Measurements from ENCODE around the gene MYO1D.

The MYO1D gene

GRCh38 chr17:32813021-32813420, 63.9 kb downstream of the MYO1D start:
- WGBS, 2 donors (ENCODE audit: extremely low coverage in 2 of 2, insufficient read length in 2 of 2, insufficient replicate concordance in 1 of 2), result no CpG with 5 or more reads among the region's 3 CpGs

DNA sequence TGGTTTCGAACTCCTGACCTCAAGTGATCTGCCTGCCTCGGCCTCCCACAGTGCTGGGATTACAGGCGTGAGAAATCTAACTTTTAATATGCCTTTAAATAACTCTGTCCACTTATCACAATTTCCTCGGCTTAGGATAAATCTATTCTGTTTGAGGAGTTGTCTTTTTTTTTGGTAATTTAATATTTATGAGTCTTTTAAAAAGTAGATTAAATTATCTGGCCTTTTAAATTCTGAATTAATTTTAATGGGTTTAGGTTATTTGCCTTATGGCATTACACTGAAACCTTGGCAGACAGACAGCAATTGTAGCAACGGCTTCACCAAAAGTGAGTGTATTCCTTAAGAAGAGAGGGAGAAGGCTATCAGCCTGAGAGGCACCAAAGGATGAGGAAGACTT, 66.2 kb downstream of the MYO1D start:
- no peak overlapping the region for H2BK15ac ChIP-seq (ENCODE audit: low read length)
- H3K4me2 ChIP-seq (ENCODE audit: insufficient read depth, low read length, poor library complexity, severe bottlenecking), result no peak overlapping the region
- H2AK5ac ChIP-seq (ENCODE audit: low read depth, low read length), result no peak overlapping the region
- no CpG with 5 or more reads among the region's 5 CpGs for WGBS, 2 donors (ENCODE audit: extremely low coverage in 2 of 2, insufficient read length in 2 of 2, insufficient replicate concordance in 1 of 2)
- no peak overlapping the region for H2BK120ac ChIP-seq (ENCODE audit: low read depth, low read length)
- no peak overlapping the region for H2AFZ ChIP-seq (ENCODE audit: low read length)
- H3K27ac ChIP-seq (replicated peaks; ENCODE audit: low read length), result no peak overlapping the region
- no peak overlapping the region for H2BK5ac ChIP-seq (ENCODE audit: low read length)
- no peak overlapping the region for H3K9ac ChIP-seq (ENCODE audit: low read depth, low read length, poor library complexity)
- no peak overlapping the region for H3K23ac ChIP-seq (ENCODE audit: low read depth, low read length, poor library complexity)
- no peak overlapping the region for H3K18ac ChIP-seq (ENCODE audit: low read length)
- no peak overlapping the region for H4K8ac ChIP-seq (ENCODE audit: low read depth, low read length)
- no peaks in the 10 kb centered on the region for H3K36me3 ChIP-seq (replicated peaks in 1 of 2; ENCODE audit: control insufficient read depth in 2 of 2, insufficient read depth in 2 of 2, low read length in 2 of 2)
- H3K4me1 ChIP-seq (ENCODE audit: control insufficient read depth in 2 of 2, insufficient read depth in 1 of 2, low read depth in 1 of 2, low read length in 2 of 2), result no peaks in the 10 kb centered on the region
- no peak overlapping the region for H2BK12ac ChIP-seq (ENCODE audit: low read length)
- no peak overlapping the region for H4K91ac ChIP-seq (ENCODE audit: low read depth, low read length, poor library complexity)
- H3K14ac ChIP-seq (ENCODE audit: low read length), result no peak overlapping the region
- no peaks in the 10 kb centered on the region for H3K9me3 ChIP-seq (replicated peaks in 1 of 2; ENCODE audit: control insufficient read depth in 2 of 2, insufficient read depth in 1 of 2, low read depth in 1 of 2, low read length in 2 of 2)
- H3K4me3 ChIP-seq (ENCODE audit: low read length in 2 of 2), result no peak overlapping the region
- DNase-seq (ENCODE audit: low spot score), result no peak
- H3K4ac ChIP-seq (ENCODE audit: low read length), result no peak overlapping the region
- H3K79me1 ChIP-seq (ENCODE audit: low read depth, low read length), result no peaks in the 10 kb centered on the region
- H3K27me3 ChIP-seq (ENCODE audit: control insufficient read depth in 3 of 3, insufficient read depth in 3 of 3, low read depth in 1 of 3, low read length in 3 of 3), result no peaks in the 10 kb centered on the region

More at GRCh38 chr17:32813021-32813420, 63.9 kb downstream of the MYO1D start:
- H4K8ac ChIP-seq (ENCODE audit: low read depth, low read length), result no peak overlapping the region
- no peak overlapping the region for H3K9ac ChIP-seq (ENCODE audit: low read depth, low read length, poor library complexity)
- H4K91ac ChIP-seq (ENCODE audit: low read depth, low read length, poor library complexity), result no peak overlapping the region
- no peak for DNase-seq (ENCODE audit: low spot score)
- no peaks in the 10 kb centered on the region for H3K9me3 ChIP-seq (replicated peaks in 1 of 2; ENCODE audit: control insufficient read depth in 2 of 2, insufficient read depth in 1 of 2, low read depth in 1 of 2, low read length in 2 of 2)
- no peak overlapping the region for H2BK15ac ChIP-seq (ENCODE audit: low read length)
- H3K14ac ChIP-seq (ENCODE audit: low read length), result no peak overlapping the region
- no peak overlapping the region for H3K4me2 ChIP-seq (ENCODE audit: insufficient read depth, low read length, poor library complexity, severe bottlenecking)
- H3K27ac ChIP-seq (replicated peaks; ENCODE audit: low read length), result no peak overlapping the region
- H2BK5ac ChIP-seq (ENCODE audit: low read length), result no peak overlapping the region
- no peaks in the 10 kb centered on the region for H3K79me1 ChIP-seq (ENCODE audit: low read depth, low read length)
- H3K27me3 ChIP-seq (ENCODE audit: control insufficient read depth in 3 of 3, insufficient read depth in 3 of 3, low read depth in 1 of 3, low read length in 3 of 3), result no peaks in the 10 kb centered on the region
- no peak overlapping the region for H3K4me3 ChIP-seq (ENCODE audit: low read length in 2 of 2)
- no peak overlapping the region for H3K23ac ChIP-seq (ENCODE audit: low read depth, low read length, poor library complexity)
- no peak overlapping the region for H3K4ac ChIP-seq (ENCODE audit: low read length)
- no peak overlapping the region for H3K18ac ChIP-seq (ENCODE audit: low read length)
- no peak overlapping the region for H2AK5ac ChIP-seq (ENCODE audit: low read depth, low read length)
- H2AFZ ChIP-seq (ENCODE audit: low read length), result no peak overlapping the region
- H3K36me3 ChIP-seq (replicated peaks in 1 of 2; ENCODE audit: control insufficient read depth in 2 of 2, insufficient read depth in 2 of 2, low read length in 2 of 2), result no peaks in the 10 kb centered on the region
- no peak overlapping the region for H2BK120ac ChIP-seq (ENCODE audit: low read depth, low read length)
- no peak overlapping the region for H2BK12ac ChIP-seq (ENCODE audit: low read length)
- H3K4me1 ChIP-seq (ENCODE audit: control insufficient read depth in 2 of 2, insufficient read depth in 1 of 2, low read depth in 1 of 2, low read length in 2 of 2), result no peaks in the 10 kb centered on the region

GRCh38 chr17:32807577-32807976, 69.3 kb downstream of the MYO1D start:
- no peak overlapping the region for H2BK5ac ChIP-seq (ENCODE audit: low read length)
- no peak overlapping the region for H4K8ac ChIP-seq (ENCODE audit: low read depth, low read length)
- H2AFZ ChIP-seq (ENCODE audit: low read length), result no peak overlapping the region
- no peak overlapping the region for H3K9ac ChIP-seq (ENCODE audit: low read depth, low read length, poor library complexity)
- no peak overlapping the region for H3K4me3 ChIP-seq (ENCODE audit: low read length in 2 of 2)
- no peaks in the 10 kb centered on the region for H3K79me1 ChIP-seq (ENCODE audit: low read depth, low read length)
- H3K9me3 ChIP-seq (replicated peaks in 1 of 2; ENCODE audit: control insufficient read depth in 2 of 2, insufficient read depth in 1 of 2, low read depth in 1 of 2, low read length in 2 of 2), result no peaks in the 10 kb centered on the region
- H3K4me2 ChIP-seq (ENCODE audit: insufficient read depth, low read length, poor library complexity, severe bottlenecking), result no peak overlapping the region
- no peak overlapping the region for H4K91ac ChIP-seq (ENCODE audit: low read depth, low read length, poor library complexity)
- no peak overlapping the region for H3K4ac ChIP-seq (ENCODE audit: low read length)
- H2BK12ac ChIP-seq (ENCODE audit: low read length), result no peak overlapping the region
- no peak overlapping the region for H3K27ac ChIP-seq (replicated peaks; ENCODE audit: low read length)
- H3K4me1 ChIP-seq (ENCODE audit: control insufficient read depth in 2 of 2, insufficient read depth in 1 of 2, low read depth in 1 of 2, low read length in 2 of 2), result no peaks in the 10 kb centered on the region
- no CpG with 5 or more reads among the region's 3 CpGs for WGBS, 2 donors (ENCODE audit: extremely low coverage in 2 of 2, insufficient read length in 2 of 2, insufficient replicate concordance in 1 of 2)
- no peak overlapping the region for H3K18ac ChIP-seq (ENCODE audit: low read length)
- H2AK5ac ChIP-seq (ENCODE audit: low read depth, low read length), result no peak overlapping the region
- no peak overlapping the region for H2BK15ac ChIP-seq (ENCODE audit: low read length)
- DNase-seq (ENCODE audit: low spot score), result no peak
- H2BK120ac ChIP-seq (ENCODE audit: low read depth, low read length), result no peak overlapping the region
- no peaks in the 10 kb centered on the region for H3K27me3 ChIP-seq (ENCODE audit: control insufficient read depth in 3 of 3, insufficient read depth in 3 of 3, low read depth in 1 of 3, low read length in 3 of 3)
- H3K23ac ChIP-seq (ENCODE audit: low read depth, low read length, poor library complexity), result no peak overlapping the region
- H3K36me3 ChIP-seq (replicated peaks in 1 of 2; ENCODE audit: control insufficient read depth in 2 of 2, insufficient read depth in 2 of 2, low read length in 2 of 2), result no peaks in the 10 kb centered on the region
- H3K14ac ChIP-seq (ENCODE audit: low read length), result no peak overlapping the region

- no peak overlapping the region for H2BK15ac ChIP-seq (ENCODE audit: low read length)
- H3K9ac ChIP-seq (ENCODE audit: low read depth, low read length, poor library complexity), result no peak overlapping the region
- WGBS, 2 donors (ENCODE audit: extremely low coverage in 2 of 2, insufficient read length in 2 of 2, insufficient replicate concordance in 1 of 2), result no CpG with 5 or more reads among the region's 2 CpGs
Observed at GRCh38 chr17:32806646-32807045, 70.3 kb downstream of the MYO1D start.

More at GRCh38 chr17:32806646-32807045, 70.3 kb downstream of the MYO1D start:
- Histone ChIP-seq H3K9me3 (replicated peaks in 1 of 2; ENCODE audit: control insufficient read depth in 2 of 2, insufficient read depth in 1 of 2, low read depth in 1 of 2, low read length in 2 of 2) (no peaks in the 10 kb centered on the region), H3K4me2 (ENCODE audit: insufficient read depth, low read length, poor library complexity, severe bottlenecking) (no peak overlapping the region), H3K27me3 (ENCODE audit: control insufficient read depth in 3 of 3, insufficient read depth in 3 of 3, low read depth in 1 of 3, low read length in 3 of 3) (peaks cover 0 to 4% (median 0%) of the 10 kb centered on the region in 3 experiments), H3K4me1 (ENCODE audit: control insufficient read depth in 2 of 2, insufficient read depth in 1 of 2, low read depth in 1 of 2, low read length in 2 of 2) (no peaks in the 10 kb centered on the region), H3K14ac (ENCODE audit: low read length) (no peak overlapping the region), H4K91ac (ENCODE audit: low read depth, low read length, poor library complexity) (no peak overlapping the region), H3K18ac (ENCODE audit: low read length) (no peak overlapping the region), H3K23ac (ENCODE audit: low read depth, low read length, poor library complexity) (no peak overlapping the region), H3K36me3 (replicated peaks in 1 of 2; ENCODE audit: control insufficient read depth in 2 of 2, insufficient read depth in 2 of 2, low read length in 2 of 2) (no peaks in the 10 kb centered on the region), H2AK5ac (ENCODE audit: low read depth, low read length) (no peak overlapping the region), H3K27ac (replicated peaks; ENCODE audit: low read length) (no peak overlapping the region), H3K4me3 (ENCODE audit: low read length in 2 of 2) (no peak overlapping the region), H2BK5ac (ENCODE audit: low read length) (no peak overlapping the region), H2AFZ (ENCODE audit: low read length) (no peak overlapping the region), H4K8ac (ENCODE audit: low read depth, low read length) (no peak overlapping the region), H2BK12ac (ENCODE audit: low read length) (no peak overlapping the region), H3K79me1 (ENCODE audit: low read depth, low read length) (no peaks in the 10 kb centered on the region), H2BK120ac (ENCODE audit: low read depth, low read length) (no peak overlapping the region), H3K4ac (ENCODE audit: low read length) (no peak overlapping the region)
- DNase-seq (ENCODE audit: low spot score), result no peak
